WTC11 (cell line): ENCODE measurements around the gene TBC1D22A. TPM values are rescaled to one million over a fixed set of nuclear protein-coding genes. Genes with fewer than 3 reads are reported as not detected.

ENCODE experiments used
- ATAC-seq: fragments of 200-7000 bp; cut with Tn5 transposase; 2 replicates; pipeline ENCODE4 v1.10.0; 2021; ENCODE audit warnings: mild to moderate bottlenecking, moderate library complexity
- CTCF ChIA-PET: fragments of 300-600 bp; sonication (Branson Sonifier 250); formaldehyde crosslinking; loops from one replicate; lab custom pipeline; 2021; ENCODE audit warnings: antibody characterized with exemption; lab: Charles Lee
- POLR2A ChIA-PET: fragments of 350-600 bp; sonication (Branson Sonifier 250); formaldehyde crosslinking; loops from one replicate; lab custom pipeline; 2021; ENCODE audit warnings: antibody characterized with exemption; lab: Charles Lee
- DNase-seq: peaks from one replicate; pipeline ENCODE4 v3.0.0; 2021; ENCODE audit warnings: low spot score
- H3K27ac Mint-ChIP-seq: 2 replicates; pipeline ENCODE4 v1.8.0; 2021; ENCODE audit warnings: mixed read lengths
- H3K27me3 Mint-ChIP-seq: 2 replicates; pipeline ENCODE4 v1.8.0; 2021; ENCODE audit warnings: low read depth, mild to moderate bottlenecking, moderate library complexity, mixed read lengths
- H3K36me3 Mint-ChIP-seq: 2 replicates; pipeline ENCODE4 v1.8.0; 2021; ENCODE audit warnings: mixed read lengths
- H3K4me1 Mint-ChIP-seq: 2 replicates; pipeline ENCODE4 v1.8.0; 2022; ENCODE audit warnings: mixed read lengths
- H3K4me3 Mint-ChIP-seq: 2 replicates; pipeline ENCODE4 v1.8.0; 2021; ENCODE audit warnings: mild to moderate bottlenecking, moderate library complexity, mixed read lengths
- H3K9me3 Mint-ChIP-seq: 2 replicates; pipeline ENCODE4 v1.8.0; 2021; ENCODE audit warnings: mixed read lengths
- ATF1 ChIP-seq: sonication (generic); formaldehyde crosslinking; IDR thresholded peaks from 2 replicates; pipeline ENCODE4 v1.8.1; 2023; ENCODE audit warnings: mild to moderate bottlenecking, moderate library complexity, missing genetic modification reagents
- ATF2 ChIP-seq: sonication (generic); formaldehyde crosslinking; IDR thresholded peaks from 2 replicates; pipeline ENCODE4 v1.8.1; 2022; ENCODE audit warnings: low read depth, missing genetic modification reagents, borderline replicate concordance
- CBFB ChIP-seq: sonication (generic); formaldehyde crosslinking; IDR thresholded peaks from 2 replicates; pipeline ENCODE4 v1.8.1; 2022; ENCODE audit warnings: mild to moderate bottlenecking, low read depth, missing genetic modification reagents
- CREM ChIP-seq: sonication (generic); formaldehyde crosslinking; IDR thresholded peaks from 2 replicates; pipeline ENCODE4 v1.8.1; 2022; ENCODE audit warnings: mild to moderate bottlenecking, missing genetic modification reagents, moderate library complexity
- ERG ChIP-seq: fragments of 250-450 bp; sonication (Bioruptor Pico); IDR thresholded peaks from 2 replicates; pipeline ENCODE4 v1.8.0; 2021; ENCODE audit warnings: mild to moderate bottlenecking
- ETV6 ChIP-seq: sonication (generic); formaldehyde crosslinking; IDR thresholded peaks from 2 replicates; pipeline ENCODE4 v1.8.1; 2022; ENCODE audit warnings: mild to moderate bottlenecking, missing genetic modification reagents
- GABPB1 ChIP-seq: sonication (generic); formaldehyde crosslinking; IDR thresholded peaks from 2 replicates; pipeline ENCODE4 v1.8.1; 2023; ENCODE audit warnings: mild to moderate bottlenecking, missing genetic modification reagents
- MAX ChIP-seq: sonication (generic); formaldehyde crosslinking; IDR thresholded peaks from 2 replicates; pipeline ENCODE4 v1.8.0; 2022; ENCODE audit warnings: mild to moderate bottlenecking, missing genetic modification reagents
- NFATC4 ChIP-seq: fragments of 250-450 bp; sonication (Bioruptor Pico); IDR thresholded peaks from 2 replicates; pipeline ENCODE4 v1.9.0; 2021; ENCODE audit warnings: mild to moderate bottlenecking
- OVOL2 ChIP-seq: fragments of 250-450 bp; sonication (Bioruptor Pico); IDR thresholded peaks from 2 replicates; pipeline ENCODE4 v1.9.0; 2021; ENCODE audit warnings: mild to moderate bottlenecking, borderline replicate concordance
- RELA ChIP-seq: sonication (generic); formaldehyde crosslinking; IDR thresholded peaks from 2 replicates; pipeline ENCODE4 v1.8.1; 2022; ENCODE audit warnings: missing genetic modification reagents, mild to moderate bottlenecking, borderline replicate concordance
- SMAD3 ChIP-seq: sonication (generic); formaldehyde crosslinking; IDR thresholded peaks from 2 replicates; pipeline ENCODE4 v1.8.0; 2022; ENCODE audit warnings: missing genetic modification reagents, mild to moderate bottlenecking, borderline replicate concordance
- SOX15 ChIP-seq: fragments of 250-450 bp; sonication (Bioruptor Pico); IDR thresholded peaks from 2 replicates; pipeline ENCODE4 v1.9.0; 2021; ENCODE audit warnings: mild to moderate bottlenecking
- TCF7 ChIP-seq: sonication (generic); formaldehyde crosslinking; IDR thresholded peaks from 2 replicates; pipeline ENCODE4 v1.8.0; 2022; ENCODE audit warnings: mild to moderate bottlenecking, low read depth, missing genetic modification reagents, moderate library complexity
- TEAD4 ChIP-seq: sonication (generic); formaldehyde crosslinking; IDR thresholded peaks from 2 replicates; pipeline ENCODE4 v1.8.0; 2022; ENCODE audit warnings: mild to moderate bottlenecking, missing genetic modification reagents
- ZNF396 ChIP-seq: fragments of 250-450 bp; sonication (Bioruptor Pico); IDR thresholded peaks from 2 replicates; pipeline ENCODE4 v1.8.0; 2021; ENCODE audit warnings: mild to moderate bottlenecking, moderate library complexity, borderline replicate concordance
- ZNF423 ChIP-seq: fragments of 250-450 bp; sonication (Bioruptor Pico); IDR thresholded peaks from 2 replicates; pipeline ENCODE4 v2.1.2; 2022; ENCODE audit warnings: mild to moderate bottlenecking, moderate library complexity
- ZNF512 ChIP-seq: sonication (generic); formaldehyde crosslinking; IDR thresholded peaks from 2 replicates; pipeline ENCODE4 v1.8.1; 2022; ENCODE audit warnings: missing genetic modification reagents, borderline replicate concordance
- total RNA-seq: library from RNA; stranded (reverse); gene quantifications from 3 replicates; pipeline ENCODE4 v1.2.3, GENCODE V29; 2021
- TF ChIP-seq, protein P1 (sequence below): sonication (generic); formaldehyde crosslinking; IDR thresholded peaks from 2 replicates; pipeline ENCODE4 v1.8.1; 2022; ENCODE audit warnings: mild to moderate bottlenecking, moderate library complexity, missing genetic modification reagents
- TF ChIP-seq, protein P2 (sequence below): sonication (generic); formaldehyde crosslinking; IDR thresholded peaks from 2 replicates; pipeline ENCODE4 v1.8.0; 2023; ENCODE audit warnings: missing genetic modification reagents
- TF ChIP-seq, protein P3 (sequence below): fragments of 250-450 bp; sonication (Bioruptor Pico); IDR thresholded peaks from 2 replicates; pipeline ENCODE4 v2.1.2; 2022; ENCODE audit warnings: mild to moderate bottlenecking, moderate library complexity
- TF ChIP-seq, protein P4 (sequence below): sonication (generic); formaldehyde crosslinking; conservative IDR thresholded peaks from 2 replicates; pipeline ENCODE4 v1.8.1; 2022; ENCODE audit warnings: mild to moderate bottlenecking, missing genetic modification reagents
- TF ChIP-seq, protein P5 (sequence below): sonication (generic); formaldehyde crosslinking; IDR thresholded peaks from 2 replicates; pipeline ENCODE4 v1.8.0; 2022; ENCODE audit warnings: mild to moderate bottlenecking, missing genetic modification reagents

Gene TBC1D22A
- total RNA-seq, 1 experiment from 2014 or later, result 18.1 TPM

- CTCF ChIA-PET, result interaction anchor here (1.1 kb wide), 1 partner anchor 370 kb away, joined by 7 read pairs; no protein-coding TSS in a partner anchor
- Mint-ChIP-seq H3K27me3 (no peaks in the 10 kb centered on the region; the same call in 1 of the 2 replicates), H3K36me3 (peaks cover 21% of the 10 kb centered on the region), H3K4me1 (no peaks in the 10 kb centered on the region), H3K9me3 (peaks cover 35% of the 10 kb centered on the region), H3K4me3 (no peak overlapping the region), H3K27ac (no peak overlapping the region)
- POLR2A ChIA-PET, result no interaction called here
- no peak for ATAC-seq
- no peak for TF ChIP-seq RELA
- TF ChIP-seq NFATC4 (CRISPR knock-in tag), result no peak
- TF ChIP-seq ZNF396 (CRISPR knock-in tag), result no peak
- TF ChIP-seq ATF1 (CRISPR knock-in tag), result no peak
- TF ChIP-seq TEAD4 (CRISPR knock-in tag), result no peak
- TF ChIP-seq SMAD3 (CRISPR knock-in tag), result no peak
- no peak for TF ChIP-seq OVOL2
- TF ChIP-seq TCF7 (CRISPR knock-in tag), result no peak
- no peak for TF ChIP-seq SOX15 (CRISPR knock-in tag)
- TF ChIP-seq GABPB1 (CRISPR knock-in tag), result no peak
- TF ChIP-seq, protein P1, sequence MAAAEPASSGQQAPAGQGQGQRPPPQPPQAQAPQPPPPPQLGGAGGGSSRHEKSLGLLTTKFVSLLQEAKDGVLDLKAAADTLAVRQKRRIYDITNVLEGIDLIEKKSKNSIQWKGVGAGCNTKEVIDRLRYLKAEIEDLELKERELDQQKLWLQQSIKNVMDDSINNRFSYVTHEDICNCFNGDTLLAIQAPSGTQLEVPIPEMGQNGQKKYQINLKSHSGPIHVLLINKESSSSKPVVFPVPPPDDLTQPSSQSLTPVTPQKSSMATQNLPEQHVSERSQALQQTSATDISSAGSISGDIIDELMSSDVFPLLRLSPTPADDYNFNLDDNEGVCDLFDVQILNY, result no peak
- TF ChIP-seq ETV6, result no peak
- TF ChIP-seq ZNF512, result no peak
- no peak for TF ChIP-seq MAX (CRISPR knock-in tag)
- TF ChIP-seq ERG (CRISPR knock-in tag), result no peak
- TF ChIP-seq, protein P2, sequence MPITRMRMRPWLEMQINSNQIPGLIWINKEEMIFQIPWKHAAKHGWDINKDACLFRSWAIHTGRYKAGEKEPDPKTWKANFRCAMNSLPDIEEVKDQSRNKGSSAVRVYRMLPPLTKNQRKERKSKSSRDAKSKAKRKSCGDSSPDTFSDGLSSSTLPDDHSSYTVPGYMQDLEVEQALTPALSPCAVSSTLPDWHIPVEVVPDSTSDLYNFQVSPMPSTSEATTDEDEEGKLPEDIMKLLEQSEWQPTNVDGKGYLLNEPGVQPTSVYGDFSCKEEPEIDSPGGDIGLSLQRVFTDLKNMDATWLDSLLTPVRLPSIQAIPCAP (CRISPR knock-in tag), result no peak
- TF ChIP-seq ATF2, result no peak
- DNase-seq, result no peak
Measured at GRCh38 chr22:47215851-47216250, 453.4 kb downstream of the TBC1D22A start.

DNA sequence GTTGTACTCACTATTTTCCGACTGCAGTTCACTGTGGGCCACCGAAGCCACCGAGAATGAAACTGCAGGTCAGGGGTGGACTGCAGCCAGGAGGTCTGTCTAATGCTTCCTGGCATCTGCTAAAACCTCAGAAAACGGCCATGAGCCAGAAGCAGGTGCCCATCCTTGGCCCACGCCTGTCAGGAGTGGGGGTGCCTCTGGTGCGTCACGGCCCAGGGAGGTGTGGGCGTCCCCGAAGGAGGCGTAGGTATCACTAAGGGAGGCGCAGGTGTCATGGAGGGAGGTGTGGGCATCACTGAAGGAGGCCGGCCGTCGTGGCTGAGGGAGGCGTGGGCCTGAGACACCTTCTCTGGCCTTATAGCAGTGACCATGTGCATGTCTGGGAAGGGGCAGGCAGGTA is 456.2 kb downstream of the TBC1D22A start:
- peaks cover 11% of the 10 kb centered on the region; the same call in 1 of the 2 replicates for H3K36me3 Mint-ChIP-seq
- TF ChIP-seq ZNF423 (no peak), OVOL2 (no peak)
- TF ChIP-seq, all 79 proteins: peak for 0
- DNase-seq (no peak), ATAC-seq (no peak)
- Mint-ChIP-seq H3K9me3 (peaks cover 35% of the 10 kb centered on the region), H3K27me3 (no peaks in the 10 kb centered on the region; the same call in 1 of the 2 replicates), H3K4me3 (no peak overlapping the region), H3K27ac (no peak overlapping the region), H3K4me1 (peaks cover 4% of the 10 kb centered on the region; the same call in 1 of the 2 replicates)
- ChIA-PET POLR2A (no interaction called here), CTCF (no interaction called here)

GRCh38 chr22:47219789-47220188 is 457.3 kb downstream of the TBC1D22A start:
- no peaks in the 10 kb centered on the region for H3K27me3 Mint-ChIP-seq
- DNase-seq, result no peak
- ATAC-seq, result no peak
- peaks cover 12% of the 10 kb centered on the region for H3K36me3 Mint-ChIP-seq
- ChIA-PET POLR2A (no interaction called here), CTCF (interaction anchor here (0.6 kb wide), 1 partner anchor 297 kb away, joined by 5 read pairs; no protein-coding TSS in a partner anchor)
- no peak overlapping the region for H3K27ac Mint-ChIP-seq
- H3K4me1 Mint-ChIP-seq, result peaks cover 4% of the 10 kb centered on the region; the same call in 1 of the 2 replicates
- no peak overlapping the region for H3K4me3 Mint-ChIP-seq
- H3K9me3 Mint-ChIP-seq, result peaks cover 35% of the 10 kb centered on the region
- TF ChIP-seq CREM (CRISPR knock-in tag), result no peak
- TF ChIP-seq, protein P3, sequence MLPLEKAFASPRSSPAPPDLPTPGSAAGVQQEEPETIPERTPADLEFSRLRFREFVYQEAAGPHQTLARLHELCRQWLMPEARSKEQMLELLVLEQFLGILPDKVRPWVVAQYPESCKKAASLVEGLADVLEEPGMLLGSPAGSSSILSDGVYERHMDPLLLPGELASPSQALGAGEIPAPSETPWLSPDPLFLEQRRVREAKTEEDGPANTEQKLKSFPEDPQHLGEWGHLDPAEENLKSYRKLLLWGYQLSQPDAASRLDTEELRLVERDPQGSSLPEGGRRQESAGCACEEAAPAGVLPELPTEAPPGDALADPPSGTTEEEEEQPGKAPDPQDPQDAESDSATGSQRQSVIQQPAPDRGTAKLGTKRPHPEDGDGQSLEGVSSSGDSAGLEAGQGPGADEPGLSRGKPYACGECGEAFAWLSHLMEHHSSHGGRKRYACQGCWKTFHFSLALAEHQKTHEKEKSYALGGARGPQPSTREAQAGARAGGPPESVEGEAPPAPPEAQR (CRISPR knock-in tag), result no peak
- no peak for TF ChIP-seq CBFB (CRISPR knock-in tag)
- TF ChIP-seq ETV6, result no peak
- TF ChIP-seq, protein P4, sequence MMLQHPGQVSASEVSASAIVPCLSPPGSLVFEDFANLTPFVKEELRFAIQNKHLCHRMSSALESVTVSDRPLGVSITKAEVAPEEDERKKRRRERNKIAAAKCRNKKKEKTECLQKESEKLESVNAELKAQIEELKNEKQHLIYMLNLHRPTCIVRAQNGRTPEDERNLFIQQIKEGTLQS (CRISPR knock-in tag), result no peak
- TF ChIP-seq, protein P5, sequence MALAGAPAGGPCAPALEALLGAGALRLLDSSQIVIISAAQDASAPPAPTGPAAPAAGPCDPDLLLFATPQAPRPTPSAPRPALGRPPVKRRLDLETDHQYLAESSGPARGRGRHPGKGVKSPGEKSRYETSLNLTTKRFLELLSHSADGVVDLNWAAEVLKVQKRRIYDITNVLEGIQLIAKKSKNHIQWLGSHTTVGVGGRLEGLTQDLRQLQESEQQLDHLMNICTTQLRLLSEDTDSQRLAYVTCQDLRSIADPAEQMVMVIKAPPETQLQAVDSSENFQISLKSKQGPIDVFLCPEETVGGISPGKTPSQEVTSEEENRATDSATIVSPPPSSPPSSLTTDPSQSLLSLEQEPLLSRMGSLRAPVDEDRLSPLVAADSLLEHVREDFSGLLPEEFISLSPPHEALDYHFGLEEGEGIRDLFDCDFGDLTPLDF (CRISPR knock-in tag), result no peak
